Epithelial cell of esophagus (primary cell): Measurements from ENCODE around the gene UBE2E1.

Source experiments
- DNase-seq: peaks from one replicate; pipeline ENCODE4 v3.0.0; 2010; ENCODE audit warnings: low read depth
- H3K4me3 ChIP-seq: 2 replicates; pipeline ENCODE4 v1.5.1; 2011; ENCODE audit warnings: mild to moderate bottlenecking, low read length, control low read depth
- CTCF ChIP-seq: IDR thresholded peaks from 2 replicates; pipeline ENCODE4 v1.5.1; 2011; ENCODE audit warnings: low read depth, mild to moderate bottlenecking, low read length, control low read depth, inconsistent platforms; ENCODE audit not compliant: insufficient read depth; ENCODE audit errors: missing control alignments

Gene UBE2E1

GRCh38 chr3:23825802-23826201 is 20.0 kb downstream of the UBE2E1 start:
- no peak for TF ChIP-seq CTCF
- DNase-seq, result no peak
- no peak overlapping the region for H3K4me3 ChIP-seq

GRCh38 chr3:23826382-23827064 is 20.8 kb downstream of the UBE2E1 start:
- no peak for TF ChIP-seq CTCF
- no peak overlapping the region for H3K4me3 ChIP-seq
- DNase-seq, result no peak

- no peak for DNase-seq
- no peak for TF ChIP-seq CTCF
- H3K4me3 ChIP-seq, result no peak overlapping the region
Observed at GRCh38 chr3:23829242-23829934, 23.6 kb downstream of the UBE2E1 start.

GRCh38 chr3:23830869-23831484 is 25.2 kb downstream of the UBE2E1 start:
- H3K4me3 ChIP-seq, result no peak overlapping the region
- TF ChIP-seq CTCF, result no peak
- peak; percentile 71 for DNase-seq

- H3K4me3 ChIP-seq, result no peak overlapping the region
- DNase-seq, result peak; percentile 74
- no peak for TF ChIP-seq CTCF
Observed at GRCh38 chr3:23831517-23832394, 26.0 kb downstream of the UBE2E1 start.

- TF ChIP-seq CTCF, result no peak
- peak; percentile 9 for DNase-seq
- H3K4me3 ChIP-seq, result no peak overlapping the region
Observed at GRCh38 chr3:23832523-23832922, 26.8 kb downstream of the UBE2E1 start.
